NT2/D1 (cell line): ENCODE results near the gene ZNF839.

Source experiments
- YY1 ChIP-seq: IDR thresholded peaks from 2 replicates; pipeline ENCODE4 v1.6.1; 2011; ENCODE audit not compliant: insufficient read length, insufficient read depth
- ZNF274 ChIP-seq: IDR thresholded peaks from 2 replicates; pipeline ENCODE4 v1.6.1; 2011; ENCODE audit warnings: mild to moderate bottlenecking, low read depth, low read length

DNA sequence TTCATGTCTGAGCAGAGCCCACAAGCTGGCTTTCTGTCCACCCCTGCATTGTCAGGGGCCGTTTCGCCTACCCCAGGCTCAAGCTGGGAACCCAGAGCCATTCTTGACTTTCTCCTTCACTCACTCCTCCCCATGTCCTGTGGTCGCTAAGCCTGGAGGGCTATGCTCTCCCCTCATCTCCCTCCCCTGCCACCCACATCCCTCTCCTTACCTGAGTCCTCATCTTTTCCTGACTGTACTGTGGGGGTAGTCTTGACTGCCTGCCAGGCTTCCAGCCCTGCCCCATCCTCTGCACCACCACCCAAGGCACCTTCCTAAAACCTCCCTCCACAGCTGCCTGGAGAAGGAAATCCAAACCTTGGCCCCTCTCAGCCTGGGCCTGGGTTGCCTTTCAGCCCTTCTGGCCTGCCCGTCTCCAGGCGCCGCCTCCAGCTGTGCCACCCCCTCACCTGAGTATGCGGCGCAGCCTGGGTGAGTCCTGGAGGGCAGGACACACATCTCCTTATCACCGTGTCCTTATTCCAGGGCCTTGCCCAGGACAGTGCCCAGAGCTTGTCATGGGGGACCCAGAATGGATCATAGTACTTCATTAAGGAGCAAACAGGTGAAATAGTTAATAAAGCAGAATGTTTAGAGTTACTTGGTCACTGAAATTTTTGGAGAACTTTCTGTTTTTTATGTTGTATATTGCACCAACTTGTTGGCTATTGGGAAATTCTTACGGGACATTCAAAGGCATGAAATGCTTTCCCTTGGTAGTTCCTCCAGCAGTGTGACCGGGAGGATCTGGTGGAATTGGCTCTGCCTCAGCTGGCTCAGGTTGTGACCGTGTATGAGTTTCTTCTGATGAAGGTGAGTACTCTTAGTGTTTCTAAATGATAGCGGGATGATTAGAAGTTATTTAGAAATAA, 14.5 kb downstream of the ZNF839 start:
- no peak for TF ChIP-seq ZNF274
- TF ChIP-seq YY1 = no peak
